ENCODE measurements around the gene USP30. TPM values are rescaled to one million over a fixed set of nuclear protein-coding genes. Genes with fewer than 3 reads are reported as not detected.

The USP30 gene
- total RNA-seq, 1 experiment from 2014 or later, result 6.9 TPM

- Mint-ChIP-seq H3K9me3 (no peaks in the 10 kb centered on the region), H3K27ac (no peak overlapping the region)
- no peak for ATAC-seq
Measured at GRCh38 chr12:109105176-109105575, 52.8 kb downstream of the USP30 start.

More at GRCh38 chr12:109105176-109105575, 52.8 kb downstream of the USP30 start:
- Mint-ChIP-seq H3K27me3 (ENCODE audit: low read depth) (no peaks in the 10 kb centered on the region), H3K36me3 (peaks cover 75% of the 10 kb centered on the region), H3K4me1 (peaks cover under 1% of the 10 kb centered on the region; the same call in 1 of the 2 replicates), H3K4me3 (no peak overlapping the region)
- TF ChIP-seq ZNF317 (CRISPR knock-in tag; IDR thresholded peaks at IDR 0.05; ENCODE audit: borderline replicate concordance, low read depth), result no peak
- TF ChIP-seq USF1 (CRISPR knock-in tag; IDR thresholded peaks at IDR 0.05), result no peak
- TF ChIP-seq ZNF219 (CRISPR knock-in tag; IDR thresholded peaks at IDR 0.05; ENCODE audit: borderline replicate concordance), result no peak
- TF ChIP-seq ESRRA (CRISPR knock-in tag; IDR thresholded peaks at IDR 0.05; ENCODE audit: borderline replicate concordance), result no peak
- no peak for TF ChIP-seq ATF2 (CRISPR knock-in tag; IDR thresholded peaks at IDR 0.05; ENCODE audit: borderline replicate concordance, low read depth)
- no peak for TF ChIP-seq CREB1 (CRISPR knock-in tag; IDR thresholded peaks at IDR 0.05)
- no peak for TF ChIP-seq E2F5 (CRISPR knock-in tag; IDR thresholded peaks at IDR 0.05)
- TF ChIP-seq SP1 (CRISPR knock-in tag; conservative IDR thresholded peaks at IDR 0.05), result no peak
- no peak for TF ChIP-seq AFF4 (CRISPR knock-in tag; IDR thresholded peaks at IDR 0.05; ENCODE audit: borderline replicate concordance)
- TF ChIP-seq ZNF138 (CRISPR knock-in tag; conservative IDR thresholded peaks at IDR 0.05), result no peak
- no peak for TF ChIP-seq ZNF512 (CRISPR knock-in tag; IDR thresholded peaks at IDR 0.05; ENCODE audit: borderline replicate concordance)
- TF ChIP-seq MAX (CRISPR knock-in tag; IDR thresholded peaks at IDR 0.05), result no peak
- no peak for TF ChIP-seq ZMAT4 (CRISPR knock-in tag; IDR thresholded peaks at IDR 0.05)
- TF ChIP-seq SOX15 (CRISPR knock-in tag; IDR thresholded peaks at IDR 0.05), result no peak
- TF ChIP-seq OVOL2 (CRISPR knock-in tag; IDR thresholded peaks at IDR 0.05; ENCODE audit: borderline replicate concordance), result no peak
- TF ChIP-seq ATF3 (CRISPR knock-in tag; conservative IDR thresholded peaks at IDR 0.05), result no peak
- CTCF ChIA-PET, result no interaction called here
- DNase-seq (ENCODE audit: low spot score), result no peak
- POLR2A ChIA-PET, result no interaction called here

Data from WTC11 (cell line).